OCI-LY3 (cell line): ENCODE data around the gene FHL3.

Source experiments
- H2AFZ ChIP-seq: fragments of 200-600, 300-600 bp; shearing (Covaris generic); 2 replicates; pipeline ENCODE4 v1.6.0; 2014; ENCODE audit warnings: antibody characterized with exemption, low read depth, low read length
- H3K27ac ChIP-seq: fragments of 200-600, 300-600 bp; sonication (generic); 2 replicates; pipeline ENCODE4 v1.5.1; 2014; ENCODE audit warnings: mild to moderate bottlenecking, low read length, moderate library complexity, mixed read lengths
- H3K27me3 ChIP-seq: fragments of 200-600, 300-600 bp; sonication (generic); 2 replicates; pipeline ENCODE4 v1.6.1; 2014; ENCODE audit warnings: low read depth, low read length, mixed read lengths
- H3K36me3 ChIP-seq: fragments of 200-600, 300-600 bp; sonication (generic); replicated peaks from 2 replicates; pipeline ENCODE3; 2014; ENCODE audit warnings: low read depth, low read length, mixed read lengths
- H3K4me1 ChIP-seq: fragments of 300-600, 200-600 bp; sonication (generic); 2 replicates; pipeline ENCODE4 v1.6.1; 2014; ENCODE audit warnings: low read length, mixed read lengths
- H3K4me2 ChIP-seq: fragments of 200-600, 300-600 bp; sonication (generic); 2 replicates; pipeline ENCODE4 v1.6.1; 2014; ENCODE audit warnings: low read length, mixed read lengths
- H3K4me3 ChIP-seq: fragments of 300-600, 200-600 bp; sonication (generic); 2 replicates; pipeline ENCODE4 v1.5.1; 2014; ENCODE audit warnings: antibody characterized with exemption, mild to moderate bottlenecking, low read length, moderate library complexity
- H3K79me2 ChIP-seq: fragments of 300-600, 200-600 bp; shearing (Covaris generic); 2 replicates; pipeline ENCODE4 v1.6.1; 2014; ENCODE audit warnings: mild to moderate bottlenecking, low read length, mixed read lengths
- H3K9ac ChIP-seq: fragments of 300-600, 200-600 bp; shearing (Covaris generic); 2 replicates; pipeline ENCODE4 v1.6.0; 2014; ENCODE audit warnings: mild to moderate bottlenecking, low read length, moderate library complexity
- H3K9me3 ChIP-seq: fragments of 200-600, 300-600 bp; shearing (Covaris generic); 2 replicates; pipeline ENCODE4 v1.6.1; 2014; ENCODE audit warnings: low read length, mixed read lengths; ENCODE audit not compliant: insufficient read depth
- H4K20me1 ChIP-seq: fragments of 200-600, 300-600 bp; sonication (generic); 2 replicates; pipeline ENCODE4 v1.6.1; 2016; ENCODE audit warnings: low read length, mixed read lengths; ENCODE audit not compliant: insufficient read depth
- EZH2phosphoT487 ChIP-seq: fragments of 200-600 bp; shearing (Covaris generic); IDR thresholded peaks from 2 replicates; pipeline ENCODE4 v1.6.1; 2018; ENCODE audit warnings: antibody characterized with exemption, mixed run types, low read depth
- TF ChIP-seq, protein P1 (sequence below): fragments of 200-600, 300-600 bp; sonication (generic); IDR thresholded peaks from 2 replicates; pipeline ENCODE4 v1.5.1; 2014; ENCODE audit warnings: antibody characterized with exemption, low read length, low read depth

FHL3 gene

DNA sequence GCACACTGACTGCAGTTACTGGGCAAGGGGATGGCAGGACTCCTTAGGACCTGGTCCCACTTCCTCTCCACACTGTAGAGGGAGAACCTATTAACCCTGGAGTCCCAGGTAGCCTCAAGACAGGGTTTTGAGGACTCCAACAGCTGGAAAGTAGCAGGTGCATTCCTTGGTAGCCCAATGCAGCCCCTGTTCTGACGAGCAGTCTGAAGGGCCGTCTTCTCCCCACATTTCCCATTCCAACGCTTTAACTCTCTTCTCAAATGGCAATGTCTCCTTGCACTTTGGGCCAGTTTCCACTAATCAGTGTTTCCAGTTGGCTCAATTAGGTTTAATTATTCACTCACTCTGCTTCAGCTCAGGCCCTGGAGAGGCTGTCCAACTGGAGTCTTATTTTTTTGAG, 49.6 kb downstream of the FHL3 start:
- Histone ChIP-seq H4K20me1 (no peaks in the 10 kb centered on the region), H3K9me3 (no peaks in the 10 kb centered on the region), H3K27me3 (no peaks in the 10 kb centered on the region), H3K4me3 (no peak overlapping the region), H3K36me3 (peaks cover 9% of the 10 kb centered on the region), H3K4me2 (no peak overlapping the region), H3K4me1 (peaks cover 3% of the 10 kb centered on the region; the same call in 1 of the 2 replicates), H3K27ac (no peak overlapping the region), H3K79me2 (no peaks in the 10 kb centered on the region), H2AFZ (no peak overlapping the region), H3K9ac (no peak overlapping the region)
- TF ChIP-seq, protein P1, sequence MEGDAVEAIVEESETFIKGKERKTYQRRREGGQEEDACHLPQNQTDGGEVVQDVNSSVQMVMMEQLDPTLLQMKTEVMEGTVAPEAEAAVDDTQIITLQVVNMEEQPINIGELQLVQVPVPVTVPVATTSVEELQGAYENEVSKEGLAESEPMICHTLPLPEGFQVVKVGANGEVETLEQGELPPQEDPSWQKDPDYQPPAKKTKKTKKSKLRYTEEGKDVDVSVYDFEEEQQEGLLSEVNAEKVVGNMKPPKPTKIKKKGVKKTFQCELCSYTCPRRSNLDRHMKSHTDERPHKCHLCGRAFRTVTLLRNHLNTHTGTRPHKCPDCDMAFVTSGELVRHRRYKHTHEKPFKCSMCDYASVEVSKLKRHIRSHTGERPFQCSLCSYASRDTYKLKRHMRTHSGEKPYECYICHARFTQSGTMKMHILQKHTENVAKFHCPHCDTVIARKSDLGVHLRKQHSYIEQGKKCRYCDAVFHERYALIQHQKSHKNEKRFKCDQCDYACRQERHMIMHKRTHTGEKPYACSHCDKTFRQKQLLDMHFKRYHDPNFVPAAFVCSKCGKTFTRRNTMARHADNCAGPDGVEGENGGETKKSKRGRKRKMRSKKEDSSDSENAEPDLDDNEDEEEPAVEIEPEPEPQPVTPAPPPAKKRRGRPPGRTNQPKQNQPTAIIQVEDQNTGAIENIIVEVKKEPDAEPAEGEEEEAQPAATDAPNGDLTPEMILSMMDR, result no peak
- no peak for TF ChIP-seq EZH2phosphoT487

DNA sequence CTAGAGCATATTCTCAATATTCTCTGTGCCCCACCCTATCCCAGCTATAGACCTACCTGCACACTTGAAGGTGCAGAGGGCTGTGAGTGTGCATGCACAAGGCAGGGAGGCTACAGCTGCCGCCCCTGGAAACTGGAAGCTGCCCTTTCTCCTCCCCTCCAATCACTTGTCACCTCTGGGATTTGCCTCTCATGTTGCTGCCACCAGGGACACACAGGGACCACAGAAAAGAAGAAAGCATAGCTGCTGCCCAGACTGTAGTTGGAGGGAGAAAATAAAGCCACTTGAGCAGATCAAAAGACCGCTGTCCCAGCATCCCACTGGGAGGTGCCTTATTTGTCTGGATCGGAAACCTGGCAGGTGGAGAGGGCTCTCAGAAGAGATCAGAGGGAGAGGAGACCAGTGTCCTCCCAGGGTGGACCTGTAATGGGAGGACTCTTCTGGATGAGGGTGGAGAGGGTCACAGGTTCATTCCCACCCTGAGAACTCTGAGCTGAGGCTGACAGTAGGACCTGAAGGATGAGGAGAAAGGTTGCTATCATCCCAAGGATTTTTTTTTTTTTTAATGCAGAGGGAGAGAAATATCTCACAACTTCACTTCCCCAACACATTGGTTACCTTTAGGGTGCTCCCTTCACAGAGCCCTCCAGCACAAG, 50.9 kb downstream of the FHL3 start:
- H3K4me1 ChIP-seq, result peaks cover 3% of the 10 kb centered on the region; the same call in 1 of the 2 replicates
- no peaks in the 10 kb centered on the region for H3K9me3 ChIP-seq
- H3K4me2 ChIP-seq, result no peak overlapping the region
- no peaks in the 10 kb centered on the region for H4K20me1 ChIP-seq
- no peaks in the 10 kb centered on the region for H3K79me2 ChIP-seq
- no peaks in the 10 kb centered on the region for H3K27me3 ChIP-seq
- no peak overlapping the region for H3K27ac ChIP-seq
- H3K9ac ChIP-seq, result no peak overlapping the region
- H3K4me3 ChIP-seq, result no peak overlapping the region
- TF ChIP-seq, protein P1, result no peak
- TF ChIP-seq EZH2phosphoT487, result no peak
- H2AFZ ChIP-seq, result no peak overlapping the region
- peaks cover 6% of the 10 kb centered on the region for H3K36me3 ChIP-seq

DNA sequence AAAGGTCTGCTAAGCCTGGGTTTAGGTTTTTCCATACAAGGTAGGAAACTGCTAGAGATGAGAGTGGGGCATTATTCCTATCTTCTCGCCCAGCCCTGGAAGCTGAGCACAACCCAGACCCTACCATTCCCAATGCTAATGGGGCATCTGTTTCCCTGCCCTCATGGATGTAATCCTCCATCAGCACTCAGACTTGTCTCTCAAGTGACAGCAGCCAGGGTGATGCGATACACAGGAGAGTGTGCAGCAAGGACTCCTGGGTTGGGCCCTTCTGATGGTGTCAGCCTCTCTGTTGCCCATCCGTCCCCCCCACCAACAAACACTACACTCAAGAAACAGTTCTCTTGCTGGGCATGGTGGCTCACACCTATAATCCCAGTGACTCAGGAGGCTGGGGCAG, 52.6 kb downstream of the FHL3 start:
- Histone ChIP-seq H3K36me3 (no peaks in the 10 kb centered on the region), H3K27ac (no peak overlapping the region), H3K4me2 (no peak overlapping the region), H3K4me3 (no peak overlapping the region), H4K20me1 (no peaks in the 10 kb centered on the region), H3K9me3 (no peaks in the 10 kb centered on the region), H3K9ac (no peak overlapping the region), H2AFZ (no peak overlapping the region), H3K27me3 (no peaks in the 10 kb centered on the region), H3K4me1 (peaks cover 13% of the 10 kb centered on the region), H3K79me2 (no peaks in the 10 kb centered on the region)
- TF ChIP-seq EZH2phosphoT487, result no peak
- TF ChIP-seq, protein P1, result no peak

DNA sequence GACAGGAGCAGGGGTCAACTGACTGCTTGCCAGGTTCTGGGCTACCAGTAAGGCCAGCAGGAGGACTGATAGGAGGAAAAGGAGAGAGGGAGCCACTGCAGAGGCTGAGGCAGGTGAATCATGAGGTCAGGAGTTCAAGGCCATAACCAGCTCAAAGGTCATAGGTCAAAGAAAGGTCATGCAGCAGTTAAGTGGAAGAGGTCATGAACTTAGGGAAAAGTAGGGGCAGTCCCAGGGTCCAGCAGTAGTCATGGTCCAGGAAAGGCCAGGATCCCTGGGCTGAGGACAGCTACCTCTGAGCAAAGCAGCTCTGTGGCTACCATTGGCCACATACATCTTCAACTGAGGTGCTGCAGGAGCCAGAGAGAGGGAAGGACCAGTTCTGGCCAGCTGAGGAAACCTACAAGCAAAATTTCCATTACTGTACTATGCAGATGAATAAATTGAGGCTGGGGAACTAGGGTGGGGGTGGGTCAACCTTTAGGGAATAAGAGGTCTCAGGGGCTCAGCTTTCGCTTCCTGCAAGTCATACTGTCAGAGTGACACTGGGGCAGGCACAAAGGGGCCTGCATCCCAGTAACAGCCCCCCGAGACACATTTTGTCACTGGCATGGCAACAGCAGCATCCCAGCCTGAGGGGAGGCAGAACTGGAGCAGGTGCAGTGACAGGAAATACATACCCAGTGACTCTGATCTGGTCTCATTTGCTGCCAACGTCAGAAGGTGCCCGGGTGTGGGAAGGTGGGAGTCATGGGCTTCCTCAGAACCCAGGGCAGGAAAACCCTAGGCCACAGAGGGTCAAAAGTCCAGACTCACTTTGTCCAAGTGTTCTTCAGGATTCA, 53.3 kb downstream of the FHL3 start:
- TF ChIP-seq, protein P1, result no peak
- Histone ChIP-seq H3K36me3 (no peaks in the 10 kb centered on the region), H3K9me3 (no peaks in the 10 kb centered on the region), H4K20me1 (no peaks in the 10 kb centered on the region), H2AFZ (no peak overlapping the region), H3K27ac (no peak overlapping the region), H3K9ac (no peak overlapping the region), H3K4me3 (no peak overlapping the region), H3K27me3 (no peaks in the 10 kb centered on the region), H3K79me2 (no peaks in the 10 kb centered on the region), H3K4me1 (peaks cover 19% of the 10 kb centered on the region), H3K4me2 (no peak overlapping the region)
